ENCODE results near the gene PRDM5.

The PRDM5 gene

DNA sequence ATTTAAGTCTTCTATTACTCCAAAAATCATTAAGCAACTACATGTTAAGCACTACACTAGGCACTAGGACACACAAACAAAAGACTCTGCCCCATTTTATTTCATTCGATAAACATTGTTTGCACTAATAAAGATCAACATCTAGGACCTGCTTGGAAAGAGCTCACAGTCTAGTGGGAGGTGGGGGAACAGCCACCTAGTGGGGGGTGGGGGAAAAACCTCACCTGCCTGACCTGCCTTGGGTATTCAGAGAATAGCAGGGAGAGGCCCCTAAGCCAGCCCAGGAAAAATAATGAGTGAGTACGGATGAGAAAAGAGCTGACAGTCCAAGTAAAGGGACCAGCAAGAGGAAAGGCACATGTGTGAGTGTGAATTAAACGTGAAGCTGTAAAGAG, 52.2 kb downstream of the PRDM5 start:
- H3K27ac ChIP-seq = no peak overlapping the region
- H3K4me3 ChIP-seq = no peak overlapping the region
- TF ChIP-seq, protein P1, sequence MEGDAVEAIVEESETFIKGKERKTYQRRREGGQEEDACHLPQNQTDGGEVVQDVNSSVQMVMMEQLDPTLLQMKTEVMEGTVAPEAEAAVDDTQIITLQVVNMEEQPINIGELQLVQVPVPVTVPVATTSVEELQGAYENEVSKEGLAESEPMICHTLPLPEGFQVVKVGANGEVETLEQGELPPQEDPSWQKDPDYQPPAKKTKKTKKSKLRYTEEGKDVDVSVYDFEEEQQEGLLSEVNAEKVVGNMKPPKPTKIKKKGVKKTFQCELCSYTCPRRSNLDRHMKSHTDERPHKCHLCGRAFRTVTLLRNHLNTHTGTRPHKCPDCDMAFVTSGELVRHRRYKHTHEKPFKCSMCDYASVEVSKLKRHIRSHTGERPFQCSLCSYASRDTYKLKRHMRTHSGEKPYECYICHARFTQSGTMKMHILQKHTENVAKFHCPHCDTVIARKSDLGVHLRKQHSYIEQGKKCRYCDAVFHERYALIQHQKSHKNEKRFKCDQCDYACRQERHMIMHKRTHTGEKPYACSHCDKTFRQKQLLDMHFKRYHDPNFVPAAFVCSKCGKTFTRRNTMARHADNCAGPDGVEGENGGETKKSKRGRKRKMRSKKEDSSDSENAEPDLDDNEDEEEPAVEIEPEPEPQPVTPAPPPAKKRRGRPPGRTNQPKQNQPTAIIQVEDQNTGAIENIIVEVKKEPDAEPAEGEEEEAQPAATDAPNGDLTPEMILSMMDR (IDR thresholded peaks at IDR 0.05) = no peak
- DNase-seq (ENCODE audit: low spot score) = no peak

DNA sequence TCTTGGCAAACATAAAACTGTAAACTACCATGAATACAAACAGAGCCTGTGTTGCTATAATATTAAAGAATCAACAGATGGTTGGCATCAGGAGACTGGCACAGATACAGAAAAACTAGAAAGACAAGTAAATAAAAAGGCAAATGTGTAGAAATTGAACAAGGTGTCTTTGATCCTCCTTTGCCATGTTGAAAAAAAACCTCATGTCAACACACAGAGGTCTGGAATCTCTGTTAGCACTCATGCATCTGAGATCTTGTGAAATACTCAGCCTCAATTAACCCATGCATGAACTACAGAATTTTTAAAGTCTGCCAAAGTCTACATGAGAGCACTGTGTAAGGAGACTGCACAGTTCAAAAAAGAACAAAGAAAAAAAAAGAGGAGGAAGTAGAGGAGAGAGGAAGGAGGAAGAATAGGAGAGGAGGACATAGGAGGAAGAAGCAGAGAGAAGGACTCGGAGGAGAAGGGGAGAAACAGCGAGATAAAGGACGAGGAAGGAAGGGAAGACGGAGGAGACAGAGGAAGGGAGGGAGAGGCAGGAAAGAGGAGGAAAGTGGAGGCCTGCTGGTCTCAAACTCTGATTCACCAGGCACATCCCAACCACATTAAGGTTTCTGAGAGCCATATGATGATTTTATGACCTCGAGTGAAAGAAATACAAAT, 52.8 kb downstream of the PRDM5 start:
- no peak for DNase-seq (ENCODE audit: low spot score)
- TF ChIP-seq, protein P1 (IDR thresholded peaks at IDR 0.05) = no peak

DNA sequence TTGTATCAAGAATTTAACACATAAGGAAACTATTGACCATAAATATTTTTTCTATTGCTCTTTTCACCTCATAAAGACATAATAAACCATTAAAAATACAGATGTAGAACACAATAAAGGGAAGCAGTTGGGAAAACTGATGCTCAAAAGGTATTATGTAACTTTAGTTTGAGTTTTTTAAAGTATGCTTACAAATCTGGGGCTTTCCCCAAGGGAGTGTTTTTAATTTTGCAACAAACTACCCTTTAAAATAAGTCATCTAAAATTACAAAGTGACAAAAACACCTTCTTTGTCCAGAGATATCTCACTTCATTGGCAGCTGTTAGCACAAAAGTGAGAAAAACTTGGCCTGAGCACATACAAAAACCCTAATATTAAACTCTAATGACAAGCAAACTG, 55.0 kb downstream of the PRDM5 start:
- TF ChIP-seq, protein P1 (IDR thresholded peaks at IDR 0.05) = no peak
- Histone ChIP-seq H3K4me3 (no peak overlapping the region), H3K27ac (no peak overlapping the region)
- no peak for DNase-seq (ENCODE audit: low spot score)

More for the DNA sequence above, 52.8 kb downstream of the PRDM5 start:
- no peak overlapping the region for H3K27ac ChIP-seq
- H3K4me3 ChIP-seq = no peak overlapping the region

DNA sequence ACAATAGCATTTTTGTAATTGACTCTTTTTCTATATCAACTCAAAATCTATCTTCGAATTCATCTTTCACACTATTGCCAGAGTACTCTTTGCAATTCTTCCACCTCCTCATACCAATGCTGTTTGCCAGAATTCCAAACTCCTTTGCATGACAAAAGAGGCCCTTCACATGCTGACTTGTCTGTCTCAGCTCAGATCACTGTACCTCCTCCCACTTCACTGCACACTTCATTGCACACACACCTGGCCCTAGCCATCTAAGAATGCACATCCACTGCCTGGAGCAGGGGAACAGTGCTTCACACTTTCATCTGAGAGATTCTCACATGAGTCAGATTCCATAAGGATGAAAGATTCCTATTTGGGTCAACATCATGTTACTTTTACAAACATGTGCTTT, 56.5 kb downstream of the PRDM5 start:
- no peak for DNase-seq (ENCODE audit: low spot score)
- TF ChIP-seq, protein P1 (IDR thresholded peaks at IDR 0.05) = no peak
- Histone ChIP-seq H3K27ac (no peak overlapping the region), H3K4me3 (no peak overlapping the region)

DNA sequence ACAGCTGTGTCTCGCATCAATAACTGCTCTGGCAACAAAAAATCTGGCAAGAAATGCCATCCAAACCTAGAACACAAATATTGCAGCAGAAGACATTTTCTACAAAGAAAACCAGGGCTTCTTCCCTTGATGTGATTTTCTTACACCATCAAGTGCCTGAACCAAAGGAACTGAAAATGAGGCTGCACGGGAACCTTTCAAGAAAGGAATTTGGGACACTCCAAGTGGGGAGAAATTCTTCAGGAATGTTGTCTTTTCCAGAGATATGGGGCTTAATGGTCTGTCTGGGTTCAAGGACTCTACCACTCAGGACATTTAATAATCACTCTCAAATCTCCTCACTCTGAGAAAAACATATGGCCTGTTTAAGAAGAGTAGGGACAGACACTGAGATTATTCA, 57.6 kb downstream of the PRDM5 start:
- no peak overlapping the region for H3K4me3 ChIP-seq

DNA sequence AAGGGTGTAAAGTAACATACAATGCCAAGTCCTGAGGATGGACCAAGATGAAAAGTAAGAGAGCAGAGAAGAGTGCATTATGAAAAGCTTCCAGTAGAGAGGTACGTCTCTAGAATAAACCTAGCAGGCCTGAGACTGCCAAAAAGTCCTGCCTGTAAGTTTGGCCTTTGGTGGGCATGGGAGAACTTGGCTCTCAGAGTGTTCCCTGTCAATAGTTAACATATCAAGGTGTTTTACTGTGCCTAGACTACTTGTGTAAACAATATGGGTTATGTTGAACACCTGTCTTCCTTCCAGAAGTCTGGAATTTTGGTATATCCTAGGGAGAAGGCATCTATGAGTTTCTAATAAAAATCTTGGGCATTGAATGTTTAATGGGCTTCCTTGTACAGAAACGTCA, 60.1 kb downstream of the PRDM5 start:
- DNase-seq (ENCODE audit: low spot score) = no peak
- Histone ChIP-seq H3K4me3 (no peak overlapping the region), H3K27ac (no peak overlapping the region)
- TF ChIP-seq, protein P1 (IDR thresholded peaks at IDR 0.05) = no peak

More for the DNA sequence above, 57.6 kb downstream of the PRDM5 start:
- TF ChIP-seq, protein P1 (IDR thresholded peaks at IDR 0.05) = no peak
- H3K27ac ChIP-seq = no peak overlapping the region
- no peak for DNase-seq (ENCODE audit: low spot score)

DNA sequence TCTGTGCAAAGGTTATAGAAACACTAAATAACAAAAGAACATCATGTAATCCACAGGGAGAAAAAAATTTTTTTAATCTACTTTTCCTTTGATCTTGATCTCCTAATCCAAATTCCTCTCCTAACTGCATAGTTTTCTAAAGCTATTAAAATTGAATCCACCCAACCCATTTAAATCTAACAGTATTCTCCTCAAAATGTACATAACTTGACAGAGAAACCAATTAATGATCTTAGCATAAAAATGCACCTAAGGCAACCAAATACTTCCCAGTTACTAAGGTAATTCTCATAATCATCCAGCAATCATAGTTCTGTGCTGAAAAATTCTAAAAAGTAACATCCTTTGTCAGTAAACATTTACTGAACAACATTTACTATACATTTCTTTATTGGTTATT, 60.7 kb downstream of the PRDM5 start:
- DNase-seq (ENCODE audit: low spot score) = no peak
- TF ChIP-seq, protein P1 (IDR thresholded peaks at IDR 0.05) = no peak
- no peak overlapping the region for H3K4me3 ChIP-seq
- H3K27ac ChIP-seq = no peak overlapping the region
